Globus pallidus (tissue), 1 donor: ENCODE measurements around the gene KCNK7.

Experiments
- DNase-seq: peaks from one replicate; pipeline ENCODE4 v3.0.0-alpha.2; 2015; ENCODE audit warnings: low spot score

Gene KCNK7

DNA sequence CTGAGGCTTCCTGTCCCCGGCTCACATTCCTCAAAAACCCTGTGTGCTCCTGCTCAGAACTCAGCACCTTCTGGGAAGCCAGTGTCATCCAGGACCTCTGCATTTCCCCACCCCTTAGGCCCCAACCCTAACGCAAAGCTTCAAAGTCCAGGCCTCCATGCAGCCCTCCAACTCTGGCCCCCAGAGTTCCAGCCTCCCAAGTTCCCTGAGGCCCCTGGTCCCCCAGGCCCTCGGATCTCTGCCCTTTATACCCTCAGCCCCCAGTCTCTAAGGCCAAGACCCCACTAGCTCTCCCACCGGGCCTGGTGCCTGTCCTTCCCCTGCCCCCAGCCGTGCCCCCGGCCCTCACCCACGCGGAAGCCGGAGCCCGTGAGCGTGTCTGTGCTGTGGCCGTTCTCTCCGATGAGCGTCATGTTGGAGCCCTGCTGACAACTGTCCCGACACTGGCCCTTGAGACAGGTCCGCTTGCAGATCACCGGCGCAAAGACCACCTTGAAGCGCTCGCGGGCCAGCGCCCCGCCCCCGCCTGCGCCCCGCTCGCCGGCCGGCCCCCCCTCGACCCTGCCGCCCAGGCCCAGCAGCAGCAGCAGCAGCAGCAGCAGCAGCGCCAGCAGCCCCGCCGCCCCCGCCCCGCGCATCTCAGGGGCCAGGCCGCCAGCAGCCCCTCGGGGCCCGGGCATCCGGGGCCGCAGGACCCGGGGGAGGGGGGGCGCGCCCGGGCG, 38.2 kb downstream of the KCNK7 start:
- no peak for DNase-seq

DNA sequence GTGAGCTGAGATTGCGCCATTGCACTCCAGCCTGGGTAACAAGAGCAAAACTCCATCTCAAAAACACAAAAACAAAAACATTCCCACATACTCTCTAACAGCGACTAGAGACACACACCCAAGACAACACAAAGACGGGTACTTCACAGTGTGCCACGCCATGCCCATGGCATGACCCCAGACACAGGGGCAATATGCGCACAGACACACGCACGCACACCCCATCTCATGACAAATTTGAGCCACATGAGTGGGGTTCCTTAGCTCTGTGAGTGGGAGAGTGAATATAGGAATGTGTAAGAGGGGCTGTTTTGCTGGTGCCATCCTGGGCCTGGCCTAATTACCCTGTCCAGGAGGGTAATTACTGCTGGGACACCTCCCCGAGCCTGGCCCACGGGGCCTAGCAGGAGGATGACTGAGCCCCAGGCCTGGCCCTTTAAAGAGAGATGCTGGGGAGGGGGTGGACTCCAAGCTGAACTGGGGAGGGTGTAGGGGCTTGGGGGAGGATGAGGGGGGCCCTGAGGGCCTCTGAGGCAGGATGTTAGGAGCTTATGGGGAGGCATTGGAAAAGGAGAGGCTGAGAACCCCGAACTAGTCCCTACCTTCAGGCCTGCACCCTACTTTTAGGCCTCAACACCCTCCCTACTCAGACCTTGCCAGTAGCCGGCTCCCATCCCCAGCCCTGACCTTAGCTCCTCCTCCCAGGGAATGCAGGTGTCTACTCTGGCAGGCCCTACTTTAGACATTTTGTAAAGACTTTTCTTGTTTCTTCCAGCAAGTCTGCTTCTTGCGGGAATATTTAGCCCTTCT, 38.9 kb downstream of the KCNK7 start:
- no peak for DNase-seq

DNA sequence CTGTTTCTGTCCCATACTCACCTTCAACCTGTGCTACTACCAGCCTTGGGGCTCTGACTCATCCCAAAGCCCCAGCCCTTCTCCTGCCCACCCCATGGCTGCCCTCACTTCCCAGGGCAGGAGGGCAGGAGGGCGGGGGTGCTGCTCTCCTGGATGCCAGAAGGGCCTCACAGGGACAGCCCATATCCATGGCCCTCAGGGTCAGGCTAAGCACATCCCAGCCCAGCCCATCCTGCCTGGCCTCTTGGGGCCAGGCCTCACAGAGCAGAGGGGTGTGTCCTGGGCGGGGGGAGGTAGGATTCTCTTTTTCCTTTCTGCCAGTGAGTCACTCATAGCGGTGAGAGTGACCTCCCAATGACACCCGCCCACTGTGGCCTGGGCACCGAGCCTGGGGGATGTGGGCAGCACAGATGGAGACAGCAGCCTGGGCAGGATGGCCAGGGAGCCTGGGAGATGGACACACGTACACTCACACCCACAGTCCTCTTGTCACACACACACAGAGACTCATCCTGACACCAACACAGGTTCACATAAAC, 39.8 kb downstream of the KCNK7 start:
- no peak for DNase-seq

DNA sequence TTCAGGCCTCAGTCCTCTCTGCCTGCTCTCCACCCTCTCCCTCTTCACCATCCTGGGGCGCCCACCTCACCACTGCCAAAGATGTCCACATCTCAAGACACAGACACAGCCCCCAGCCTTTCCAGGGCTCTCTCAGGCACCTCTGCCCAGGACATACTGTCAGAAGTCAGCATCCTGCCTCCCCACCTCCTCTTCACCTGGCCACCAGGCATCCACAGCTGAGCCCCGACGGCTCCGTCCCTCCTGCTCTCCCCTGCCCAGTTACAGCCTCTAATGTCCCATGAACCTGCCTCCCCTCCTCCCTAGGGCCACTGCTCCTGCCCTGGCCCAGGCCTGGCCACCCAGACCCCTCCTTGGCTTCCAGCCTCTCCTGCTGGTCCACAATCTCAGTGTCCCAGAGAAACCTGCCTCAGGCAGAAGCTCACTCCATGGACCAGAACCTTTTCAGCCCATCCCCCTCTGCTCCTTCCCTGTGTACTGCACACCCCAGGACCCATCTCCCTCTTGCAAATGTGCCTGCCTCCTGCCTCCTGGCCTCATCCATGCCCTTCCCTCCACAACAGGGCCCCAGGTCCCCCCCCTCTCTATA, 40.7 kb downstream of the KCNK7 start:
- DNase-seq: no peak

DNA sequence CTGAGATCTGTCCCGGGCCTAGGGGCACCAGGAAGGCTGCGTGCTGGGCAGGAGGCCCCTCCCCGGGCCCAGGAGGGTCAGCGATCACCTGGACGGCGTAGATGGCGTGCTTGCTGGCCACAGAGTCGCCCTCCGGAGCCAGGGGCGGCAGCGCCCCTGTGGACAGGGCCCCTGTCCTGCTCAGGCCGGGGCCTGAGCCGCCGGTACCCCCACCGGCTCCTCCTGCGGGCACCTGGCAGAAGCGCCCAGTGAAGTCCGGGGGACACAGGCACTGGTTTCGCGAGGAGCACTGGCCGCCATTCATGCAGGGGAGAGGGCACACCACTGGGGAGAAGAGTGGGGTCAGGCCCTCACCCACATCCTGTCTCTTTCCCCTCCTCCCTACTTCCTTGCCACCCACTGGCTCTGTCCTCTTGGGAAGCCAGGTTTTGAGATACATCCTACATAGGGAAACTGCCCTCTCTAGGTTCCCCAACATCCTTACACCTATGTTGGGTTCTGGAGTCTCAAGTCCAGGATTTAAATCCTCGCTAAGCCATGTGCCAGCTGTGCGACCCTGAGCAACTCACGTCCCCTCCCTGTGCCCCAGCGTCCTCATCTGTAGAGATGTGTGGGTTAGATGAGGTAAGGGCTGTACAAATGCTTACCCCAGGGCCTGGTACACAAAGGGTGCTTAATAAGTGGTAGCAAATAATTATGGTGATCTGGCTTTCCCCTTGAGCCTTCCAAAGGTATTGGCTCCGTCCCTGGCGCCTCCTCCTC, 41.4 kb downstream of the KCNK7 start:
- no peak for DNase-seq

DNA sequence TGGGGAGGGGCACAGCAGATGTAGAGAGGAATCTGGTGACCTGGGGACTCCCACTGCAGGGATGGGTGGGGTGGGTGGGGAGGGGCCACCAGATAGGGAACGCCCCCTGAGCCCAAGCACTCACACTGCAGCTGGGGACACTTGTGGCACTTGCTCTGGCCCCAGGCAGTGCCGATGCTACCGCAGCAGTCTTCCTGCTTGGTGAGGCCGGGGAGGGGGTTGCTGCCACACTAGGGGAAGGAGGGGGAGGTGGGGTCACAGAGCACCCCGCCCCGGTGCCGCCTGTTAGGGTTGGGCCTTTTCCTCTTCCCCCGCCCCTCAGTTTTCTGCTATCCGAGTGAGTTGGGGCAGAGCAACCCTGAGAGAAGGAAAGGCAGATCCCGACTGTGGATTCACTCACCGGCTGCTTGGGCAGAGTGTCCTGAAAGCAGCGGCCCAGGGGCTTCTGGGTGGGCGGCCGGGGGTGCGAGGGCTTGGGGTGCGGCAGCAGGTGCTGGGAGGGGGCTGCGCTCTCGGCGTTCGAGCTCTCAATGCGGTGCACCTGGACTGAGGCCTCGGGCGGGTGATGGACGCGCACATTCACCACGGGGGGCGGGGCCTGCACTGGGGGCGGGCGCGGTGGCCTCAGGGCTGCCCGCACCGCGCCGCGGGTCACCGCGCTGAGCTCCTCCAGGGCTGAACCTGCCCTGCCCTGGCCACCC, 42.1 kb downstream of the KCNK7 start:
- DNase-seq: no peak

DNA sequence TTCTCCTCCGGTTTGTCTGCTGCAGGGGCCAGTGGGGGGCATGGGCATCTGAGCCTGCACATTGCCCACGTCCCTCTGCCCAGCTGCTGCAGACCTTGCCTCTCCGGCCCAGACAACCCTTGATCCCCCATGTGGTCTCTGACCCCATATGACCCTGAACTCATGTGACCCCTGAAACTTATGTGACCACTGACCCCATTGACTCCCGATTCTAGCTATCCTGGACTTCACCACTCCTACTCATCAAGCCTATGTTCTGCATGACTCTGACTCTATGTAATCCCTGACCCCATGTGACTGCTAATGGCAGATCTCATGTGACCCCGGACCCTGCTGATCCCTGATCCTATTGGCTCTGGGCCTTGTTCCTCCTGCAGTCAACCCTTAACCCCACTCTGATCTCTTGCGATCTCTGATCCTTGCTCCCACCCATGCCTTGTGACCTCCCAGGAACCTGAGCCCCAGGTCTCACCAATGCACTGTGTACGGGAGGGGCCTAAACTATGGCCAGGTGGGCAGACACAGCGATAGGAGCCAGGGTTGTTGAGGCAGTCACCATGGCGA, 43.1 kb downstream of the KCNK7 start:
- no peak for DNase-seq

DNA sequence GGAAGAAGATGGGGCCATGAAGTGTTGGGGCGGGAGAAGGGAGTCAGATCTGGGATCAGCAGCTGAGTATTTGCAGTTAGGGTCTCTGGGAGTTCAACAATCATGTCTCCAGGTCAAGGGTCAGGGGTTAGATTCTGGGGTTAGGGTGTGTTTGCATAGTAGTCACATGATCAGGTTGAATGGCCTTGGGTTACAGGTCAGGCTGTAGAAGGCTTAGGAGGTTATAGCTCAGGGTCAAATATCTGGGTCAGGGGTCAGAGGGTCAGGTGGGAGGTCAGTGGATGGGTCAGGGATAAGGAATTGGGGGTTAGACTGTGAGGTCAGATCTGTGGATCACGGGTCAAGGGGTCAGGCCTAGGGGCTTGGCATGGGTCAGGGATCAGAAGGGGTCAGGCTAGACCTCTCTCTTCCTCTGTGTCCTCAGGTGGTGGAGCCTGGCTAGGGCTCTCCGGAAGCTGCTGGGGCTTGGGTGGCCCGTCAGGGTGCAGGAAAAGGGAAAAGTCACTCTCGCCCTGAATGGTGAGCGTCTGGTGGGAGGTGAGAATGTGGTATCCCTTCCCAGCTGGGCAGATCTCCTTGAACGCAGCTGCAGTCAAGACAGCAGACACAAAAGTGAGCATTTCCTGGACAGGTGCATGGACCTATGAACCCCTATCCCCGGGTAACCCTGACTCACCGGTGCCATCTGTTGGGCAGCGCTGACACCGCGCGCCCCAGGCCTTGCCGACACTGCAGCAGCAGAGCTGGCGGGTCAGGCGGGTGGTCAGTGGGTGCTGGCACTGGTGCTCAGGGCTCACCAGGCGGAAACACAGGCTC, 43.8 kb downstream of the KCNK7 start:
- no peak for DNase-seq

DNA sequence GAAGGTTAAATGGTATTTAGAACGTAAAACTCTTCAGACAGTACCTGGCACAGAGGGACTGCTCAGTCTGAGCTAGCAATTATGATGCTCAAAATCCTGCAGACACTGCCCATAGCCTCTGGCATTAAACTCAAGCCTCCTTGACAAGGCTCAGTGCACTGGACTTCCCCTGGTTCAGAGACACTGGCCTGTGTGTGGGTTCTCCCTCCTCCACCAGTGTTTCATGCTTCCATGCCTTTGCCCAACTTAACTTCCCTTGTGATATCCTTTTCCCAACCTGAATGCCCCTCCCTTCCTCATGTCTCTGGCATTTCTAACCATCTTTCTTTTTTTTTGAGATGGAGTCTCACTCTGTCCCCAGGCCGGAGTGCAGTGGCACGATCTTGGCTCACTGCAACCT, 46.5 kb downstream of the KCNK7 start:
- DNase-seq: no peak

DNA sequence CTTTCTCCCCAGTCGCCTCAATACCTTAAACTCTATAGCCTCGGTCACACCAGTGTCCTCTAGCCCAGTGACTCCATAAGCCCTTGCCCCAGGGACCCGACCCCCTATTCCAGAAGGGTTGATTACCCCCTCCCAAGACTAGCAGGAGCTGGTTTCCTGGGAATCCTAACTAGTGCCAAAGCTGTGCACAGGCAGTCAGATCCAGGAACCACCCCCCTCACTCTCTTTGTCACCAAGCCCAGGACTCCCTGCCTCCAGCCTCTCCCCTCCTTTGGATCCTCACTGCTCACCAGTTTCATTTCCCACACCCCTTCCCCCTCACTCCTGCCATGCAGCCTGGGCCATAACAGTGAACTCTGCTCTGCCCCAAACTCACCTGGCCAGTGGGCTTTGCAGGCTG, 47.2 kb downstream of the KCNK7 start:
- no peak for DNase-seq

DNA sequence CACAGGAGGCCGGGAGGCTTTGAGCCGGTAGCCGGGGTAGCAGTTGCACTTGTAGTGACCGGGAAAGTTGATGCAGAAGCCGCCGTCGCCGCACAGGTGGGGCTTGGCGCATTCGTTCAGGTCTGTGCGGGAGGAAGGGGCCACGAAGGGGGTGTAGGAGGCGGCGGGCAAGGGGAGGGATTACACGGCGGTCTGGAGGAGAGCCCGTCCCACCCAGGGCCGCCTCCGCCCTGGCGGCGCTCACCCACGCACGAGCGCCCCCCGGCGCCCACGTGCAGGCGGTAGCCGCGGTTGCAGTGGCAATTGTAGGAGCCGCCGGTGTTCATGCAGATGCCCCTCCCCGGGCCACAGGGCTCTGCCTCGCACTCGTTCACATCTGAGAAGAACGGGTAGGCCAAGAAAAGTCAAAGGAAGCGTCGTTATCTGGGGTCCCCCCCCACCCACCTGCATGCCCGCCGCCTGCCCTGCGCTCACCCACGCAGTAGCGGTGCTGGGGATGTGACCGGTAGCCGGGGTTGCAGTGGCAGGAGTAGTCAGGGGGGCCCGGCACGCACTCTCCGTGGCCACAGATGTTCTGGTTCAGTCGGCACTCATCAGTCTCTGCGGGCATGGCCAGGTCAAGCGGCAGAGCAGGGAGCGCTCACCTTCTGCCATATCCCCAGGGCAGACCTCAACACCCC, 48.0 kb downstream of the KCNK7 start:
- no peak for DNase-seq

DNA sequence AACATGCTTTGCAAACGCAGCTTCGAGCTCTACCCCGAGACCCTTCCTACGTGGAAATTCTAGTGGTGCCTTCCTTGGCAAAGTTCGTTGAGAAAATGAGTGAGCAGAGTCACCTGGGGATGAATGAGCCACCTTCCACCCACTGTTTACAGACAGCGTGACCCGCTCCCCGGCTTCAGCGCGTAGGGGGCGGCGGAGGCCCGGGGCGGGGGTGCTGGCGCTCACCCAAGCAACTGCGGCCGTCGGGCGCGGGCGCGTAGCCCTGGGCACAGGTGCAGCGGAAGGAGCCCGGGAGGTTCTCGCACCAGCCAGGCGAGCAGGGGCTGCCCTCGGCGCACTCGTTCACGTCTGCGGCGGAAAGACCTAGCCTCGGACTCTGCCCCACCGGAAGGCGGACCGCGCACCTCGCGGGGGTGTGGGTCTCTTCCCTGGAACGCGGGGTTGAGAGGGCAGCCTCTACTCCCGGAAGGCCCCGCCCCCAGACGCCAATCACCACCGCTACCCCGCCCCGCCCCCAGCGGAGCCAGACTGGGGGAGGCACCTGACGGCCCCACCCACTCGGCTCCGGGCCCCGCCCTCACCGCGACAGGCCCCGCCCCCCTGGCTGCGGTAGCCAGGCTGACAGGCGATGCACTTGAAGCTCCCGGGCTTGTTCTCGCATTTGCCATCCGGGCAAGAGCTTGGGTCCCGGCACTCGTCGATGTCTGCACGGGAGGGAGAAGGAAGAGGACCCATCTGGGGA, 49.2 kb downstream of the KCNK7 start:
- DNase-seq: no peak

DNA sequence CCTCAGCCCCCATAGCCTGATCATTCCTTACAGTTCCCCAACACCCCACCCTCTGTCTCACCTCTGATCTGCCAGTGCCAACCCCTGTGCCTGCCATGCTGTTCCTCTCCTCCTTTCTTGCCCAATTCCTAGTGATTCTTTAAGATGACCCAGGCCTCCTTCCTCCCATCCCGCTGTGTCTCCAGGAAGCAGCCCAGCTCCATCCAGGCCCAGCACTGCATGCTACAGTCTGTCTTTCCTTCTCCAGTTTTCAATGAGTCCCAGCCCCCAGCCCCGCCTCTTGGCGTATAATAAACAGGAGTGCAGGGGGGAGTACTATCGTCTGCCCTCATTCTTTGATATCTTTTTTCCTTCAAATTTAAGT, 49.8 kb downstream of the KCNK7 start:
- DNase-seq: no peak
